ENCODE measurements around the gene CDKN2B. TPM values are rescaled to one million over a fixed set of nuclear protein-coding genes. Genes with fewer than 3 reads are reported as not detected.

Gene CDKN2B
- total RNA-seq, 1 donor from 2014 or later, result 252 TPM

DNA sequence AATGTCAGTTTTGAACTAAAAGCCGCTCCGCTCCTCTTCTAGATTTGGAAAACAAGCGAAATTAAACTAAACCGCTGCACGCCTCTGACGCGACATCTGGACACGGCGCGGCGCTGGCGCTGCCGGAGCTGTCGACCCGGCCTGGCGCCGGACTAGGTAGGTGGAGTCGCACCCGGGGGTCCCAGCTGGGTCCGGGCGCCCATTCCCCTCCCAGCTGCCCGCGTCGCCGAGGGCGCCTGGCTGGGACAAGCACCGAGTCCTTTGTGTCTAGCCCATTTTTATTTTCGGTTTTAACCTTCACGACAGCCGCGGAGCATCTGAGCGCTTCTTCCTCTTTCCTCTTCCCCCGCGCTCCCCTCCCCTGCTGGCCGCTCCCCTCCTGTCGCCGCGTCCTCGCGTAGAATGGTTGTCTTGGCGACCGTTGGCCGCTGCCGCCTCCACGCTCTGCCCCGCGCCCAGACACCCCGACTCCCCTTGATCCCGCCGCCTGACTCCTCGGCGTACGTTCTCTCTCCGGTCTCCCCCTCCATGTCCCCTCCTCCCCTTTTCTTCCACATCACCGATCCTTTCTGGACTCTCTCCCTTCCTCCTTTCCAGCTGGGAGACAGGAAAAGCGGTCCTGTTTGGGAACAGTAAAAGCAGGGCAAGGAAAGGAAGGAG is 14.0 kb downstream of the CDKN2B start:
- Mint-ChIP-seq H3K27ac (ENCODE audit: unreplicated experiment) (peak overlapping the region; percentile 98), H3K4me3 (ENCODE audit: unreplicated experiment) (peak overlapping the region; percentile 97), H3K36me3 (ENCODE audit: low read depth) (peaks cover 2% of the 10 kb centered on the region), H3K27me3 (ENCODE audit: low read depth) (peaks cover 4% of the 10 kb centered on the region), H3K9me3 (ENCODE audit: low read depth) (no peaks in the 10 kb centered on the region), H3K4me1 (ENCODE audit: low read depth) (peaks cover 26% of the 10 kb centered on the region)
- TF ChIP-seq, protein P1, sequence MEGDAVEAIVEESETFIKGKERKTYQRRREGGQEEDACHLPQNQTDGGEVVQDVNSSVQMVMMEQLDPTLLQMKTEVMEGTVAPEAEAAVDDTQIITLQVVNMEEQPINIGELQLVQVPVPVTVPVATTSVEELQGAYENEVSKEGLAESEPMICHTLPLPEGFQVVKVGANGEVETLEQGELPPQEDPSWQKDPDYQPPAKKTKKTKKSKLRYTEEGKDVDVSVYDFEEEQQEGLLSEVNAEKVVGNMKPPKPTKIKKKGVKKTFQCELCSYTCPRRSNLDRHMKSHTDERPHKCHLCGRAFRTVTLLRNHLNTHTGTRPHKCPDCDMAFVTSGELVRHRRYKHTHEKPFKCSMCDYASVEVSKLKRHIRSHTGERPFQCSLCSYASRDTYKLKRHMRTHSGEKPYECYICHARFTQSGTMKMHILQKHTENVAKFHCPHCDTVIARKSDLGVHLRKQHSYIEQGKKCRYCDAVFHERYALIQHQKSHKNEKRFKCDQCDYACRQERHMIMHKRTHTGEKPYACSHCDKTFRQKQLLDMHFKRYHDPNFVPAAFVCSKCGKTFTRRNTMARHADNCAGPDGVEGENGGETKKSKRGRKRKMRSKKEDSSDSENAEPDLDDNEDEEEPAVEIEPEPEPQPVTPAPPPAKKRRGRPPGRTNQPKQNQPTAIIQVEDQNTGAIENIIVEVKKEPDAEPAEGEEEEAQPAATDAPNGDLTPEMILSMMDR (IDR thresholded peaks at IDR 0.05), result peak; percentile 6
- DNase-seq (ENCODE audit: low spot score), result peak; percentile 93

DNA sequence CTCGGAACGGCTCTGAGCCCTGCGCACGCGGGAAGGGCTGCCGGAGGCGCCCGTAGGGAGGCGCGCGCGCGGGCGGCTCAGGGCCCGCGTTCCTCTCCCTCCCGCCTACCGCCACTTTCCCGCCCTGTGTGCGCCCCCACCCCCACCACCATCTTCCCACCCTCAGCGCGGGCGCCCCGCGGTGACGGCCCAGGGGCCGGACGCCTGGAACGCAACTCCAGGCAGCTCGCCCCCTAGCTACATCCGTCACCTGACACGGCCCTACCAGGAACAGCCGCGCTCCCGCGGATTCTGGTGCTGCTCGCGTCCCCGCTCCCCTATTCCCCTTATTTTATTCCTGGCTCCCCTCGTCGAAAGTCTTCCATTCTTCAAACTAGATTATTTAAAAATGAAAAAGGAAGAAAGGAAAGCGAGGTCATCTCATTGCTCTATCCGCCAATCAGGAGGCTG is 14.5 kb downstream of the CDKN2B start, which contains the start of gene CDKN2B-AS1:
CDKN2B-AS1 (plus strand) TSS at position 236 of the 450 bp plus-strand sequence.
- Mint-ChIP-seq H3K9me3 (ENCODE audit: low read depth) (no peaks in the 10 kb centered on the region), H3K27me3 (ENCODE audit: low read depth) (peaks cover 9% of the 10 kb centered on the region), H3K36me3 (ENCODE audit: low read depth) (peaks cover 6% of the 10 kb centered on the region), H3K4me3 (ENCODE audit: unreplicated experiment) (peak within 1 kb of the TSS; percentile 97), H3K4me1 (ENCODE audit: low read depth) (peaks cover 28% of the 10 kb centered on the region), H3K27ac (ENCODE audit: unreplicated experiment) (peak within 1 kb of the TSS; percentile 98)
- TF ChIP-seq, protein P1 (IDR thresholded peaks at IDR 0.05), result peak; percentile 43
- DNase-seq (ENCODE audit: low spot score), result no peak

DNA sequence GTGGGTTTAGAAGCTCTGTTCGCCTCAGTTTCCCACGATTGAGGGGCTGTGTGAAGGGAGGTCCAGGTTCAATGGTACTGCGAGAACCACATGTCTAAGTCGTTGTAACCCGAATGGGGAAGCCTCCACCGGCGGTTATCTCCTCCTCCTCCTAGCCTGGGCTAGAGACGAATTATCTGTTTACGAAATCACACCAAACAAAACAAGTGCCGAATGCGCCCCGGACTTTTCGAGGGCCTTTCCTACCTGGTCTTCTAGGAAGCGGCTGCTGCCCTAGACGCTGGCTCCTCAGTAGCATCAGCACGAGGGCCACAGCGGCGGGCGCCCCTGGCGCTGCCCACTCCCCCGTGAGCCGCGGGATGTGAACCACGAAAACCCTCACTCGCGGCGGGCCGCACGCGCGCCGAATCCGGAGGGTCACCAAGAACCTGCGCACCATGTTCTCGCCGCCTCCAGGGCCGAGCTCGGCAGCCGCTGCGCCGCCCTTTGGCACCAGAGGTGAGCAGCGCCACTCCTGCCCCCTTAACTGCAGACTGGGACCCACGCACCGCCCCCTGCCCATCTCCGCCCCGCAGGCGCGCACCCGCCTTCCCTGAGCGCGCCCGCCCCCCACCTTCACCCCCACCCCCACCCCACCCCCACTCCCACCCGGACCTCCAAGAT is 15.1 kb downstream of the CDKN2B start, which contains the start of gene CDKN2A:
CDKN2A (minus strand) TSS at position 500 of the 663 bp plus-strand sequence.
- Mint-ChIP-seq H3K9me3 (ENCODE audit: low read depth) (no peaks in the 10 kb centered on the region), H3K4me3 (ENCODE audit: unreplicated experiment) (peak within 1 kb of the TSS; percentile 97), H3K36me3 (ENCODE audit: low read depth) (peaks cover 11% of the 10 kb centered on the region), H3K27me3 (ENCODE audit: low read depth) (peaks cover 15% of the 10 kb centered on the region), H3K27ac (ENCODE audit: unreplicated experiment) (peak within 1 kb of the TSS; percentile 98), H3K4me1 (ENCODE audit: low read depth) (peaks cover 29% of the 10 kb centered on the region)
- TF ChIP-seq, protein P1 (IDR thresholded peaks at IDR 0.05), result peak; percentile 33
- DNase-seq (ENCODE audit: low spot score), result no peak

DNA sequence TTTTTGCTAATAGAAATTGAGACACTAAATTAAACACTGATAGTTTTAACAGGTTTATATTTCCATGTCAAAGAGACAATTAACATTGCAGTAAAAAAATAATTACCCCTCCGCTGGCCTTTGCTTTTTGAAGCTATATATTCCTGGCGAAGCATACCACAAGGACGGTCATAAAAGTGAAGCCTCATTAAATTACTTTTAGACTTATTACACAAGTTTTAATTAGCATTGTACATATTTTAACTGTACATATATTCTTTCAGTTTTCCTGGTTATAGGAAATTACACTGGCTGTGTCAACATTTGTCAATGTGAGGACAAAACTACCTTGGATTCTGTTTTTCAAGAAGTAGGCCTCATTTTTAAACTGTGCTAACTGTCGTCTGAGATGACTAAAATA is 16.1 kb downstream of the CDKN2B start:
- no peak for DNase-seq (ENCODE audit: low spot score)
- H3K36me3 Mint-ChIP-seq (ENCODE audit: low read depth), result peaks cover 12% of the 10 kb centered on the region
- peaks cover 29% of the 10 kb centered on the region for H3K4me1 Mint-ChIP-seq (ENCODE audit: low read depth)
- peaks cover 22% of the 10 kb centered on the region for H3K27me3 Mint-ChIP-seq (ENCODE audit: low read depth)
- H3K27ac Mint-ChIP-seq (ENCODE audit: unreplicated experiment), result peak overlapping the region; percentile 83
- H3K9me3 Mint-ChIP-seq (ENCODE audit: low read depth), result no peaks in the 10 kb centered on the region
- H3K4me3 Mint-ChIP-seq (ENCODE audit: unreplicated experiment), result peak overlapping the region; percentile 97
- TF ChIP-seq, protein P1 (IDR thresholded peaks at IDR 0.05), result no peak
